Skeletal muscle satellite cell (primary cell): ENCODE data around the gene RBPMS2. TPM values are rescaled to one million over a fixed set of nuclear protein-coding genes. Genes with fewer than 3 reads are reported as not detected.

Experiments
- small RNA-seq: library from RNA; depleted of rRNA; stranded (forward); fragments of <200 nt; gene quantifications from one replicate; pipeline ENCODE3, GENCODE V24; 2012

RBPMS2 gene

Small RNAs within 50 kb of the gene (small RNA-seq; reads per million reads assigned to genes)
- gene AC100830.2 (not detected), gene MIR1272 (not detected)
